ENCODE data around the gene TLE4.
"Not testable (repeated sequence)": the region's sequence is repeated elsewhere in the genome, so short reads cannot be mapped to it uniquely, and the experiment has no call there.

Gene TLE4

GRCh38 chr9:79637177-79637925 is 65.6 kb downstream of the TLE4 start:
- DNase-seq (ENCODE audit: low spot score) = no peak

GRCh38 chr9:79638806-79639205 is 67.0 kb downstream of the TLE4 start:
- DNase-seq (ENCODE audit: low spot score) = no peak

DNA sequence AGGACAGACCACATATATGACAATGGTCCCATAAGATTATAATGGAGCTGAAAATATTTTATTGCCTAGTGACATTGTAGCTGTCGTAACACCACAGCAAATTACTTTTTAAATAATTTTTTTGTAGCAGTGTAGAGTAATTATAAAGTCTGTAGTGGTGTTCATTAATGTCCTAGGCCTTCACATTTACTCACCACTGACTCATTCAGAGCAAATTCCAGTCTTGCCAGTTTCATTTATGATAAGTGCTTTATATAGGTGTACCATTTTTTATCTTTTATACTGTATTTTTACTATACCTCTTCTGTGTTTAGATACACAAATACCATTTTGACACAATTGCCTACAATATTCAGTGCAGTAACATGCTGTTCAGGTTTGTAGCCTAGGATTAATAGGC is 67.6 kb downstream of the TLE4 start:
- DNase-seq (ENCODE audit: low spot score) = no peak

- not testable (repeated sequence) for DNase-seq (ENCODE audit: low spot score)
Observed at GRCh38 chr9:79640067-79640466, 68.3 kb downstream of the TLE4 start.

DNA sequence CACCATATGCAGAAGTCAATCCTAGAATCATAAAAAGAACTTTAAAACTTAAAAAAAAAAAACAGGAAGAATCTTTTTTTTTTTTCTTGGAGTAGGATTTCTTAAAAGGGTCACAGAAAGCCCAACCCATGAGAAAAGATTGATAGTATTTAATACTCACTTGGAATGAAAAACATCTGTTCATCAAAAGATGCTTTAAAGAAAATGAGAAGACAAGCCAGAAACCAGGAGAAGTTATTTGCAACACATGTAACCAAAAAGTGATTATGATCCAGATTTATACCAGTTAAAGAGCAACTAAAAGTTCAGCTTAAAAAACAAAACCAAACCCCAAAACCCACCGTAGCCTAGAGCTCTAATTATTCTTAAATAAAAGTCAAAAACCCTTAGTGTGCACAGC is 69.3 kb downstream of the TLE4 start:
- no peak for DNase-seq (ENCODE audit: low spot score)

GRCh38 chr9:79642671-79643070 is 70.9 kb downstream of the TLE4 start:
- no peak for DNase-seq (ENCODE audit: low spot score)

- no peak for DNase-seq (ENCODE audit: low spot score)
Observed at GRCh38 chr9:79644048-79644447, 72.3 kb downstream of the TLE4 start.

DNA sequence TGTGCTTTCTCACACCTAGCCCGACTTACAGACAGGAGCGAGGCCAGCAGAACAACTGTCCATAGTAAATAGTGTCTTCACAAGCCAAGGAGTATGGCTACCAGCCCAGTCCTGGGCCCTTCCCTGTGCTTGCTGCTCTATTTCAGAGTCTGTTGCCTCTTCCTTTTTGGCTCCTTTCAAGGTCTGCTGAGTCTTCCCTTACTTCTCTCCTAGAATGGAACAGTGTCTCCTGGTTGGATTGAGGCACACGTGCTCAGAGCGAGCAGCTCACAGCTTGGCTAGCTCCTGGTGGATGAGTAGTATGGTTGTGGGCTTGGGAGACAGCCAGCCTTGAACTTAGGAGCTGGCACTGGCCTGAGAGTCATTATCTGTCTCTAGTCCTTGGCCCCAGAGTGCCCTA is 72.8 kb downstream of the TLE4 start:
- DNase-seq (ENCODE audit: low spot score) = no peak

DNA sequence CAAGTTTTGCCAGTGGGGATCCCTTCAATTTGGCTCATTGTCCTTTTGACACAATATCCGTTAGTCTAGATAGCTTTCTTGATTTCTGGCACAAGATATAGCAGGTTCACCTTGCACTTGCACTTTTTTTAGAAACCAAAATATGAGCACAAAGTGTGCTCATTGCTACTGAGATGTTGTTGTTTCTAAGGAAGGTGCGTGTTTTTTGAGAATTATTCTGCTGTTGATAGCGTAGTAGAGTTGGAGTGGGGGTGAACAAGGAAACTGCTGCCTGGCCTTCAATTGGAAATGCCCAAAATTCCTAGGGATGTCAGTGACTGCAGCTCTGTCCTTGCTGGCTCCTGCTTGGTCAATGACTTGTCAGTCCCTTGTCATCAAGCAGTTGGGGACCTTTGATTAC is 73.3 kb downstream of the TLE4 start:
- DNase-seq (ENCODE audit: low spot score) = no peak

- DNase-seq (ENCODE audit: low spot score) = no peak
Observed at GRCh38 chr9:79646096-79646495, 74.3 kb downstream of the TLE4 start.

- no peak for DNase-seq (ENCODE audit: low spot score)
Observed at GRCh38 chr9:79651251-79651795, 79.6 kb downstream of the TLE4 start.

DNA sequence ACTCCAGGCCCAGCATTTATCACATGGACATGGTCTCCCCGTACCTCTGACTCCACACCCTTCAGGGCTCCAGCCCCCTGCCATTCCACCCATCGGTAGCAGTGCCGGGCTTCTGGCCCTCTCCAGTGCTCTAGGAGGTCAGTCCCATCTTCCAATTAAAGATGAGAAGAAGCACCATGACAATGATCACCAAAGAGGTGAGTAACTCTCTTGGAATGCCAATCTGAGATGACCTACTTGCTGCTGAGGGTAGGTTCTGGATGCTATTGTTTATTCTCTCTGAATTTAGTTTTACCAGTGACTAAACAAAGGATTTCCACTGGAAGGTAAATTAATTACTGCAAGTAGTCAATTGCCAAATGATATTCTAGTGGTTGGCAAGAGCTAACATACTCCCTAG is 80.8 kb downstream of the TLE4 start:
- DNase-seq (ENCODE audit: low spot score) = no peak

- not testable (repeated sequence) for DNase-seq (ENCODE audit: low spot score)
Observed at GRCh38 chr9:79654591-79655382, 83.0 kb downstream of the TLE4 start.

DNA sequence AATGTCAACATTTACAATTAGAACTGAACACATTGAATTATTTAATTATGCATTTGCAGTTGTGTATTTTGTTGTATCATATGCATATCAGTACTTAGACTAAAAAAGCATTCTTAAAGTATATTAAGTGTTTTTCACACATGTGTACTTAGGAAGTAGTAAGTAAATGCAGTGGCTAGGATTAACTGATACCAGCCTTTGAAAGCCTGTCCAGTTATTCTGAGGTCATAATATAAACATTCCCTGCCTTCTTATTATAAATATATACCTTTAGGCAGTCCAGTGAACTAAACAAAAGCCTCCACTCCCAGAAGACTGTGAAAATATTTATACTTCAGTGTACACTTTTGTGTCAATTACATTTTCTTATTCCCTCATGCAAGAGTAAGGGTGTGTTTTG is 83.8 kb downstream of the TLE4 start:
- DNase-seq (ENCODE audit: low spot score) = no peak

DNA sequence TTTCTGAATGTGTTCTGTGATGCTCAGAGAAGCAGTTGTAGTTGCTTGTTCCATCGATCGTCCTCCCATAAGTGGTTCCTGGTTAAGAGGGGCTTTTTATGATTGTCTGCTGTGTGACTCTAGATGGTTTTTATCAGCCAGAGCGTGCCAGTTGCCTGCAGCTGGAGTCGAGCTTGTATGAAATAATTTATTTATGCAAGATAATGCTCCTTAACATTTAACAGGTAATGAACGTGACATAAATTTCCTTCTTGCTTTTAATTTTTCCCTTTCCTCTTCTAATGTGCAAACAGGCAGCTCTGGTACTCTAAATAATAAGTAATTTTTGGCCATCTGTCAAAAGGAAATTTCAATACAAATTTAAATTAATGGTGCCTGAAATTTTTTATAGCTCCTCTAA is 84.4 kb downstream of the TLE4 start:
- no peak for DNase-seq (ENCODE audit: low spot score)

DNA sequence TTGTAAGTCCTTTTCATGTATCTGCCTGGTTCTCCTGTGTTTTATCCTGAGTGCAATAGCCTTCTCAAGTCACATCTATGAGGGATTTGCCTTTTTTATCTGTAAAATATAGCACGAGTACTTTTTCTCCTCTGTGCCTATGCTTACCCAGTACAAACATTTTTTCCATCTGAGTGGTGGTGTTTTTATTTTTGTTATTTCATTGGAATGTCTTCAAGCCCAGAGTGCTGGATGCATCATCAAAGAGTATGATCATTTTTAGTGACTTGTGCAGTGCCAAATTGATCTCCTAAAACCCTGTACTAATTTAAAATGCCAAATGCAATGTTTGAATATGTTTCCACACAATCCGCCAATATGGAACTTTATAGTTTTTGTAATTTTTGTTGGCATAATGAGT is 86.1 kb downstream of the TLE4 start:
- no peak for DNase-seq (ENCODE audit: low spot score)

DNA sequence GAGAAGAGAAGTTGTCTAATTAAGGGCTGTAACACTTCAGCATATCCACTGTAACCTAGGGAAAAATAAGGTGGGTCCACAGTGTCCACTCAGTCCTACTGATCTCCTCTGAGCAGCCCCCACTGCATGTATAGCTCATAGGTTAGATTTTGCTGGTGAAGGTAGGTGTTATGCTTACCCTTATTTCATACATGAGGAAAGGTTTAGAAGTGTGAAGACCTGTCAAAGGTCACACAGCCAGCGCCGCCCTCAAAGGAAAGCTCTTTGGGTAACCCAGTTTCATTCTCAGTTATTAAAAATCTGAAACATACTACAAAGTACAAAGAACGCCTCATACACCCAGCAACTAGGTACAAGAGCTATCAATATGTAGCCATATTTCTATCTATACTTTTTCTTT is 87.2 kb downstream of the TLE4 start:
- DNase-seq (ENCODE audit: low spot score) = no peak

GRCh38 chr9:79660615-79661014 is 88.8 kb downstream of the TLE4 start:
- no peak for DNase-seq (ENCODE audit: low spot score)

- DNase-seq (ENCODE audit: low spot score) = no peak
Observed at GRCh38 chr9:79661279-79661678, 89.5 kb downstream of the TLE4 start.

GRCh38 chr9:79661886-79662536 is 90.2 kb downstream of the TLE4 start:
- DNase-seq (ENCODE audit: low spot score) = no peak

DNA sequence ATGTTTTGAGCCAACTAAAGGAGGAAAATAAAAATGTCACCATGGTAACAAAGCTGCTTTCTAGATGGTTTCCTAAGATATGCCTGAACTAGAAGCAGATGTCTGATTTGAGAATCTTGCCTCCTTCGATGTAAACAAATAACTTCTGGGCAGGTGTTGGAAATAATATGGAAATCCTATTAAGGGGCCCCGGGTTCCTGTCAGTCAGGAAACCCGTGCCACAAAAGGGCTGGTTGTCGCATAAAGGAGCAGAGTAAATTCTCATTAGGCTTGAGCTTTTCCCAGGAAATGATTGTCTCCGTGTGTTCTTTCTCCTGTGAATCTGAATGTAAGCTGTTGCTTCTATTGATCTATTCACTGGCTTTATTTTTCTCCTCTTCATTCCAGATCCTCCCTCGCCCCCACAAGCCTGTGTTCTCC is 90.8 kb downstream of the TLE4 start:
- DNase-seq (ENCODE audit: low spot score) = no peak

DNA sequence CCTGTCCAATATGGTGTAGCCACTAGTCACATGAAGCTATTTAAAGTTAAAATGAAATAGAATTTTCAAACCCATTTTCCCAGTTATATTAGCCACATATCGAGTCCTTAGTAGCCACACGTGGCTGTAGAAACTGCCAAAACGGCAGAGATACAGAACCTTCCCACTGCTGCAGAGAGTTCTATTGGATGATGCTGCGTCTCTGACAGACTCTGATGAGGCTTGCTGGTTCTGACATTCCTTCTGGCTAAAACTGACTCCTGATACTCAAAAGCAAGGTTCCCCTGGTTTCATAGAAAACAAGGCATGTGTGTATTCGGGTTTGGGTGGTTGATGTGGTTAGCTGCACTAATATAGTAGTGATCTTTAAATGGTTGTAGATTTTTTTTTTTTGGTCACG is 91.5 kb downstream of the TLE4 start:
- no peak for DNase-seq (ENCODE audit: low spot score)

DNA sequence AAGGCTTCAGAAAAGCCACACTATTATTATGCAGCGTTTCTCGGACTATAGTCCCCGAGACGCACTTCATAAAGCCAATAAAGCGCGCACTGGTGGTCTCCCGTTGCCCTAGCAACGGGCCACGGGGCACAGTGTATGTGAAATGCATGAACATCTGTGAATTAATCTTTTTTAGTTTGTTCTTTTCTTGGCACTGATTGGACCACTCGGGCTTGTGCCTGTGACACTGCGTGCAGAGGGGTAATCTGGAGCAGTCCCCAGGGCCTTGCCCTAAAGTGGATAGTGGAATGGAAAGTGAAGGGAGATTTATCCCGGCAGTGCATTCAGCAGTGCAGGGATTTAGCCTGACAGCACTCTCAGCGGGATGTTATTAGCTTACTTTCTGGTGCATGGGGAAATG is 92.1 kb downstream of the TLE4 start:
- no peak for DNase-seq (ENCODE audit: low spot score)

Measured in CD4-positive, alpha-beta T cell treated with Interleukin-6 at 100 ng/mL for 8 hours (primary cell).